ENCODE data around the gene SNX30.
A peak's percentile ranks its signal among the peaks of the same experiment; 100 is the strongest.

SNX30 gene

DNA sequence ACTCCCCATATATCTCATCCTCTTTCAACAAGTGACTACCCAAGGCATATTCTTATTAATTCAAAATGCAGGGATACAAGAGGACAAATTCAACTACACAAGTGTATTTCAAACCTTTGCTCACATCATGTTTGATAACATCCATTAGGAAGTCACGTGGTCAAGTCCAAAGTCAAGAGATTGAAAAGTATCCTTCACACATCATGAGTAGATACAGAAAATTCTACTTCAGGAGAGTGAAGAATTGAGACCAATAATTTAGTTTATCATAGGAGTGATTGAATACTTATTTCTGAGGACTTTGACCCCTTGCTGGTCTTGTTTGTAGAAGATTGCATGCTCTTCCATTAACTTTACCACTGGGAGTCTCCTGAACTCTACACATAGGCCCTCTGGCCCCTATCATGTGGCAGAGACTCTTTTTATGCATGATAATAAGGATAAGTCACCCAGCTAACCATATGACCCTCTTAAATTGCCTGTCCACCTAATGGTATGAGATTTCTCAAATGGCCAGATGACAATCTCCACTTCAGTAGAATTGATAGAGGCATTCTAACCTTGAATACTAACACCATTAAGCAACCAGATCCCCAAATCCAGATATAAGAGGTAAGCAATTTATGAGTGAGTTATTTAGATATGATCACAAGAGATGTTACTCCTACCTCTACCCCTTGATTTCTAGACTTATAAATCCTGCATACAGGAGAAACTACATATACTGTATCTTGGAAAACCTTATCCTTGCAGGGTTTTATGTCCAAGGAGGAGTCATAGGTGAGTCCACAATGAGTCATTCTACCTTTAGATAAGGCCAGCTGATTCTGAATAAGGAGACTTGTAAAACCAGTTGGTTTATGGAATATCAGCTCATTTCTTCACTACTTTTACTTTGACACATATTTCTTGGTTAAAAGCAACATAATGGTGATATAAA is 166.8 kb downstream of the SNX30 start:
- TF ChIP-seq CTCF (conservative IDR thresholded peaks at IDR 0.05): no peak

DNA sequence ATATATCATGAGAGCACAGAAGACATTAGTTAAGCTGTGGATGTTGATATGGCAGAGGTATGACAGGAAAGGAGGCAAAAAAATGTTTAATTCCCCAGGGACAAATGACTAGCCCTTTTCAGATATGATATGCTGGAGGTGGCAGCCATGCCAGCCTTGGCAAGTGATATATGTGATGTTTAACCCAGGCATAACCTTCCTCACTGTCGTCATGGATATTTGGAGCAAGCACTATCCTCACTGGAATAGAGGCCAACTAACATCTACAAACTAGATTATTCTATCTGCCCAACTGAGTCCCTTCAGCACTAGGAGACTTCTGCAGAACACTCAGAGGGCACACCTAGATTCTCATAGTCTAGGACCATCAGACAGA is 167.4 kb downstream of the SNX30 start:
- TF ChIP-seq CTCF (conservative IDR thresholded peaks at IDR 0.05): no peak
- no peak overlapping the region for H3K27ac ChIP-seq

More for the DNA sequence above, 166.8 kb downstream of the SNX30 start:
- H3K27ac ChIP-seq: no peak overlapping the region

- TF ChIP-seq CTCF (conservative IDR thresholded peaks at IDR 0.05): peak; percentile 89
Measured at GRCh38 chr9:112921549-112921948, 171.0 kb downstream of the SNX30 start.

More at GRCh38 chr9:112921549-112921948, 171.0 kb downstream of the SNX30 start:
- H3K27ac ChIP-seq: no peak overlapping the region
